ENCODE data around the gene KAZN. TPM values are rescaled to one million over a fixed set of nuclear protein-coding genes. Genes with fewer than 3 reads are reported as not detected.

The KAZN gene
- total and polyA plus RNA-seq, 11 donors, result 0.65 to 6.5 (median 2.3) TPM

DNA sequence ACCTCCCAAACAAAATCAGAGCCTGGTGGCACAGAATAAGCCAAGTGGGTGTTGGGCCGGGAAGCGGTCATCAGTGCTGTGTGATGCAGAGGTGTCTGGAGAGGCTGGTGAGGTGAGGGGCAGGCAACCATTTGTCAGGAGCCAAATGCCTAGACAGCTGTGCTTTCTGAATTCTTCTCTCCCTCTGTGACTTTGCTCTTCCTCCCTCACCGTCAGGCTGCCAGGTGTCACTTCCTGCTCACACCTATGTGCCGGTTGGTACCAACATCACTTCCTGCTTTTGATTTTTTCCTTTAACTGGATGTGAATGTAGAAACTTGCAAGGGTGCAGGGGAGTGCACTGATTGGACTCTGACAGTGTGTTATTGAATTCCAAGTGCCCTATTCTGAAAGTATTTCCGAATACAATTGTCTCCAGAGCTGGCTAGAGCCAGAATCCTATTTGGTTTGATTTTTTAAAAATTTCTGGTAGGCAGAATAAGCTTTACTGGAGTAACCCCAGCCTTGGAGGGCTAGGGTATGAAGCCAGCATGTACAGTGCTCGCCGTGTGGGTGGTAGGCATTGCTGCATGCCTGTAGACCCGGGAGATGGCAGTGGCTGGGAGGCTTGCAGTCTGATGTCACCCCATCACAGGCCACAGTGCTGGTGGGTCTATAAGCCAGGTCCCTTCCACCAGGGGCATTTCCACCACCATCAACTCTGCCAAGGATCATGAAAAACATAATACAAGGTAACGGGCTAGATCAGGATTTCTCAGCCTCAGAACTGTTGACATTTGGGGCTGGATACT lies 210.9 kb downstream of the KAZN start:
- Histone ChIP-seq H3K4me1 (no peaks in the 10 kb centered on the region), H3K27me3 (peaks cover 0 to 2% (median 0%) of the 10 kb centered on the region in 9 donors), H3K4me3 (no peak overlapping the region), H3K27ac (no peak overlapping the region), H3K36me3 (no peaks in the 10 kb centered on the region), H3K9me3 (peaks cover 0 to 28% (median 17%) of the 10 kb centered on the region in 12 donors)
- intact Hi-C loops (cut with DNase I), result no loop called here
- TF ChIP-seq POLR2A (IDR thresholded peaks at IDR 0.05), result no peak
- TF ChIP-seq, protein P1, sequence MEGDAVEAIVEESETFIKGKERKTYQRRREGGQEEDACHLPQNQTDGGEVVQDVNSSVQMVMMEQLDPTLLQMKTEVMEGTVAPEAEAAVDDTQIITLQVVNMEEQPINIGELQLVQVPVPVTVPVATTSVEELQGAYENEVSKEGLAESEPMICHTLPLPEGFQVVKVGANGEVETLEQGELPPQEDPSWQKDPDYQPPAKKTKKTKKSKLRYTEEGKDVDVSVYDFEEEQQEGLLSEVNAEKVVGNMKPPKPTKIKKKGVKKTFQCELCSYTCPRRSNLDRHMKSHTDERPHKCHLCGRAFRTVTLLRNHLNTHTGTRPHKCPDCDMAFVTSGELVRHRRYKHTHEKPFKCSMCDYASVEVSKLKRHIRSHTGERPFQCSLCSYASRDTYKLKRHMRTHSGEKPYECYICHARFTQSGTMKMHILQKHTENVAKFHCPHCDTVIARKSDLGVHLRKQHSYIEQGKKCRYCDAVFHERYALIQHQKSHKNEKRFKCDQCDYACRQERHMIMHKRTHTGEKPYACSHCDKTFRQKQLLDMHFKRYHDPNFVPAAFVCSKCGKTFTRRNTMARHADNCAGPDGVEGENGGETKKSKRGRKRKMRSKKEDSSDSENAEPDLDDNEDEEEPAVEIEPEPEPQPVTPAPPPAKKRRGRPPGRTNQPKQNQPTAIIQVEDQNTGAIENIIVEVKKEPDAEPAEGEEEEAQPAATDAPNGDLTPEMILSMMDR (IDR thresholded peaks at IDR 0.05), result no peak
- WGBS, 4 donors, result 78 to 86% (median 82%) methylated on average over 9 of the region's 9 CpGs
- no peak for ATAC-seq
- no peak for DNase-seq

DNA sequence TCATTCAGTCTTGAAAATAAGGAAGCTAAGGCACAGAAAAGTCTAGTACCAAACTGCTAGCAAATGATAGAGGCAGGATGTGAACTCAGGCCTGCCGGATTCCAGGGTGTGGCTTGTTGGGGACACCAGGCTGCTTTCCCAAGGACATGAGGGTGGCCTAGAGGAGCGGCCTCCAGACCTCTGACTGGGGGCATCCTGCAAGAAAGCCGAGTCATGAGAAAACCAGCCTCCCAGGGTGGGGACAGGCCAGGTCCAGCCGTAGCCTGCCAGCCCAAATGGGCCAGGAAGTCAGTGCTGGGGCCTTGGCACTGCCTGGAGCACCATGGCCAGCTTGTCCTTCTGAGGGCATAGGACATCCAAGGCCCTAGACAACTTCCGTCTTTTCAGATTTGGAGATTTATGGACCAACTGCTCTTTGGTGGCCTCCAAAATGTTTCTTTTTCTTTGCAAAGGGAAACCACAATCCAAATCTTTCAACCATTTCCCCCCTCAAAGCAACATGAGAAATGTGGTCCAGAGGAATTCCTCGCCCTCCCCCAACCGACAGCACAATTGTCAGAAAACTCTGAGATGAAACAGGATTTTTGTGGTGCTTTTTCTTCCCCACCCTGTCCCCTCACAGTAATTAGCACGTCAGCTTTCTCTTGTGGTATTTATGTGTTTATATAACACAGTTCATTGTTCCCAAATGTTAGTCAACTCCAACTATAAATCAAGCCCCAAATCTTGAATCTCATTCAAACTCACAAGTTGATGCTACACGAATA lies 212.3 kb downstream of the KAZN start:
- TF ChIP-seq, protein P1 (IDR thresholded peaks at IDR 0.05), result no peak
- no peak for TF ChIP-seq POLR2A (IDR thresholded peaks at IDR 0.05)
- no peaks in the 10 kb centered on the region for H3K36me3 ChIP-seq
- ATAC-seq (no peak), DNase-seq (no peak)
- WGBS, 4 donors, result 65 to 72% (median 68%) methylated on average over 8 to 9 of the region's 9 CpGs
- H3K9me3 ChIP-seq, result peaks cover 0 to 27% (median 17%) of the 10 kb centered on the region in 12 donors
- no peak overlapping the region for H3K4me3 ChIP-seq
- intact Hi-C loops (cut with DNase I), result no loop called here
- H3K27ac ChIP-seq, result no peak overlapping the region
- no peaks in the 10 kb centered on the region for H3K27me3 ChIP-seq
- H3K4me1 ChIP-seq, result no peaks in the 10 kb centered on the region

DNA sequence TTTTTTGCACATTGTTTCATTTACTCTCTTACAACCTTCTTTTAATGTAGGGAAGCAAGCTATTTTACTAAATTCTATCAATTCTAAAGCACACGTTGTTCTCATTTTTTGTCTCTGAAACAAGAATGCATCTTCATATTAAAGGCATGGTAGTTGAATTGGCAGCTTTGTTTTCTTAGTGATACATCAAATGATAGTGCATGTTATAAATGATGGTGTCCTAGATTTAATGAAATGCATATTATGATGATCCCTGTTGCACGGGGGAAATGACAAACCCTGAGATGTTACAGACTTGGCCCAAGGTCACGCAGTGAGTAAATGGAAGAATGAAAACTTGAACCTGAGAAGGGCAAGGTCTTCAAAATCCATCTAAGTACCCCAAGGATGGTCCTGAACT lies 213.1 kb downstream of the KAZN start:
- Histone ChIP-seq H3K9me3 (peaks cover 0 to 24% (median 11%) of the 10 kb centered on the region in 12 donors), H3K36me3 (no peaks in the 10 kb centered on the region), H3K27me3 (no peaks in the 10 kb centered on the region), H3K27ac (no peak overlapping the region), H3K4me3 (no peak overlapping the region), H3K4me1 (no peaks in the 10 kb centered on the region)
- no peak for DNase-seq
- TF ChIP-seq, protein P1 (IDR thresholded peaks at IDR 0.05), result no peak
- no peak for TF ChIP-seq POLR2A (IDR thresholded peaks at IDR 0.05)
- 72 to 77% (median 74%) methylated on average over 3 of the region's 3 CpGs for WGBS, 4 donors
- intact Hi-C loops (cut with DNase I), result no loop called here
- no peak for ATAC-seq

DNA sequence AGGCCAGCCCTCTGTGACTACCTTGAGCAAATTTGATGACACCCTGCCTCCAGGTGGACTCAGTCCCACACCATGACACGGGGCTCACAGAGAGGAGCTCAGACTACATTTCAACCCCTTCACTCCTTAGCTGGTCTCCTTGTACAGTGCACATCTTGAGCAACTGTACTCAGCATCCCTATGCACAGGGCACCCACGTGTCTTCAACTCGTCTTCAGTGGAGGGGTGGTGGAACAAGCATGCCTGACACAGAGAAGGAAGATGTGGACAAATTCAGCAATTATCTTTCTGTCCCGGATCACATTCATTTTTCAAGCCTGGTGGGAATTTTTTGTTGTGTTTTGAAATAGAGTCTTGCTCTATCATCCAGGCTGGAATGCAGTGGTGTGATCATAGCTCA lies 213.7 kb downstream of the KAZN start:
- 87 to 91% (median 89%) methylated on average over 4 of the region's 4 CpGs for WGBS, 4 donors
- no peak for ATAC-seq
- Histone ChIP-seq H3K4me3 (no peak overlapping the region), H3K9me3 (peaks cover 0 to 18% (median 5%) of the 10 kb centered on the region in 12 donors), H3K27ac (no peak overlapping the region), H3K27me3 (no peaks in the 10 kb centered on the region), H3K4me1 (no peaks in the 10 kb centered on the region), H3K36me3 (no peaks in the 10 kb centered on the region)
- no peak for DNase-seq
- no peak for TF ChIP-seq POLR2A (IDR thresholded peaks at IDR 0.05)
- TF ChIP-seq, protein P1 (IDR thresholded peaks at IDR 0.05), result no peak
- intact Hi-C loops (cut with DNase I), result no loop called here
